ENCODE measurements around the gene EMP2.
"Not testable (repeated sequence)": the region's sequence is repeated elsewhere in the genome, so short reads cannot be mapped to it uniquely, and the experiment has no call there.

EMP2 gene, protein sequence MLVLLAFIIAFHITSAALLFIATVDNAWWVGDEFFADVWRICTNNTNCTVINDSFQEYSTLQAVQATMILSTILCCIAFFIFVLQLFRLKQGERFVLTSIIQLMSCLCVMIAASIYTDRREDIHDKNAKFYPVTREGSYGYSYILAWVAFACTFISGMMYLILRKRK

DNA sequence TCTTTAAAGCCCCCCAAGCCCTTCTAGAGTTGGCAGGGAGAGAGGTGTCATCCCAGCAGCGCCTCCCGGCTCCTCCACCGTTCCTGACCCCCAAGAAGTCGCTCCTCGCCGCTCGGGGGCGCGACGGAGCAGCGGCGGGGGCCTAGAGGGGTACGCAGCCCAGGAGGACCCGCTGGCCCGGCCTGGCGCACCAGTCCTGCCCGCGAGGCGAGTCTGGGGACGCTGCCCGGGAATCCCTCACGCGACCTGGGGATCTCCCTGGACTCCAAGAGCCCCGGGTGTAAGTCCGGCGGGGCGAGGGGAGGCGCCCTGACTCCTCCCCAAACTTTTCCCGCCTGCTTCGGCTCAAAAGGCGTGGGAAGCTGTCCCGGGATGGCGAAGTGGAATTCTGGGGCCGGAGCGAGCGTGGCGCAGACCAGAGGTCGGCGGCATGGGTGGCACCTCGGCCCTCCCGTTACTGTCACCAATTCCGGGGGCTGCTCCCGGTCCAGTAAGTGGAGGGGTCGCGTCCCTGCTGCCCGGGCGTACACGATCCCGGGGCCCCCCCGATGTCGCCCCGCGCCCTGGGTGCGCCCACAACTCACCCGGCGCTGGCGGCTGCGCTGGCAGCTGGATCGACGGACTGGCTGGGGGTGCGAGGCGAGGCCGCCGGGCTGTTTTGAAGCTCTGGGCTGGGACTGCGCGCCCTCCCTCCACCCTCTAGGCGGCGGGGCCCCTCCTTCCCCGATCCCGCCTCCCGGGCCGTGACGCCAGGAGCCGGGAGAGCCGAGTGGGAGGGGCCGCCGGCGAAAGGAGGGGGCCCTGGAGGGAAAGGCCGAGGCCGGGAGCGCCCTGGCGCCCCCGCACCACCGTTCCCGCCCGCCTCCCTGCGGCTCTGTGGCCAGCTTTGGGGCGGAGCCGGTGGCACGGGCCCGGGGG lies at the start of gene EMP2:
Gene EMP2 (minus strand): TSS at position 634 of the 918 bp plus-strand sequence. CDS start 32,981 bp downstream, outside the sequence.
- no peak for DNase-seq

DNA sequence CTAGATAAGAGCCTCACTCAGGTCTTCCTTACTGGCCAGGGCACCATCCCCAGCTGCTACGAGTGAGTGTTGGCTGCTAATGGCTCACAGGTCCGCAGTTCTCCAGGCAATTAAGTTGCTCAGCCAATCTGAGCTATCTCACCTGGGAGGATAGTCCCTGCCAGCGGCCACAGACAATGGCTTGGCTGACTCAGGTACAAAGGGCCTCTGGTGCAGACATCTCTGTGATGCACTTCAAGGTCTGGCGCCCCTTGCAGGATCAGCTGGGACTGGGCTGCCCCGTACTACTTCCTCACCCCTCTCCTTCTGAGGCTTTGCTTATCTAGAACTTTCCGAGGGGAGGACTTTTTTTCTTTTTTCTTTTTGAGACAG lies 49.2 kb upstream of the EMP2 start:
- DNase-seq: no peak

DNA sequence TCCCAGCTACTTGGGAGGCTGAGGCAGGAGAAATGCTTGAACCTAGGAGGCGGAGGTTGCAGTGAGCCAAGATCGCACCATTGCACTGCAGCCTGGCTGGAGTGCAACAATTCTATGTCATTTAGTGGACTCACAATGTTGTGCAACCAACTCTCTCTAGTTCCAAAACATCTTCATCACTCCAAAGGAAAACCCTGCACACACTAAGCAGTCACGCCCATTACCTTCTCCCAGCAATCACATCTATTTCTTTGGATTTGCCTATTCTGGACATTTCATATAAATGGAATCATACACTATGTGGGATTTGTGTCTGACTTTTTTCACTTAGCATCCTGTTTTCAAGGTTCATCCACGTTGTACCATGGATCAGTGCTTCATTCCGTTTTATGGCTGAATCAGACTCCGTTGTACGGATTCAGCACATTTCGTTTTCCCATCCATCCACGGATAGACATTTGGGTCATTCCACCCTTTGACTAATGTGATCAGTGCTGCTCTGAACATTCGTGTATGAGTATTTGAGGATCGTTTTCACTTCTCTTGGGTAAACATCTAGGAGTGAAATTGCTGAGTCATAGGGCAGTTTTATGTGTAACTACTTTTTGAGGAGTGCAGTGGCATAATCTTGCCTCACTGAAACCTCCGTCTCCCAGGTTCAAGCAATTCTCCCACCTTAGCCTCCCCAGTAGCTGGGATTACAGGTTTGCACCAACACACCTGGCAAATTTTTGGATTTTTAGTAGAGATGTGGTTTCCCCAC lies 45.4 kb upstream of the EMP2 start:
- no peak for DNase-seq

DNA sequence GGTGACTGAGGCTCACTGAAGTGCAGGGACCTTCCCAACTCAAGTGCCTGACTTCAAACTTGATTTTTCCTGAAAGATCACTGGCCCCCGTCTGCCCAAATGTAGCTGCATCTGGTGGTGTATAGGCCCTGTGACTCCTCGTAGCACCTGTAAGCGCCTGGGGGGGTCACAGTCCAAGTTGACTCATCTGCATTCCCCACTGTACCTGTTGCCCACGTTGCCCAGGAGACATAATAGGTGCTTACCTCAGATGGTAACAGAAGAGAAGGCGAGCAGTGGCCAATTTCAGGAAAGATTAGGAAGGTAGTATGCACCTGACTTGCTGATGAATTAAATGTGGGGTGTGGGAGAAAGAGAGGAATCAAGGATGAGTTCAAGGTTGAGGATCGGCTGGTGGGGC lies 44.1 kb upstream of the EMP2 start:
- no peak for DNase-seq

DNA sequence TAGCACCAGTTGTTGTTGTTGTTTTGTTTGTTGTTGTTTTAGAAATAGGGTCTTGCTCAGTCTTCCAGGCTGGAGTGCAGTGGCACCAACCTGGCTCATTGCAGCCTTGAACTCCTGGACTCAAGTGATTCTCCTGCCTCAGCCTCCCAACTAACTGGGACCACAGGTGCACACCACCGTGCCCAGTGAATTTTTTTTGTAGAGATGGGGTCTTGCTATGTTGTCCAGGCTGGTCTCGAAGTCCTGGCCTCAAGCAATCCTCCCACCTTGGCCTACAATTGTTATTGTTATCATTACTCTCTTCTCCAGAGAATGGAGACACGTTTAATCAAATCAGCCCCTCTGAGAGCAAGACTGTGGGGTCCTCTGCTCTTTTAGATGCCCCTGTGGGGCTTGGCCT lies 42.7 kb upstream of the EMP2 start:
- DNase-seq: no peak

DNA sequence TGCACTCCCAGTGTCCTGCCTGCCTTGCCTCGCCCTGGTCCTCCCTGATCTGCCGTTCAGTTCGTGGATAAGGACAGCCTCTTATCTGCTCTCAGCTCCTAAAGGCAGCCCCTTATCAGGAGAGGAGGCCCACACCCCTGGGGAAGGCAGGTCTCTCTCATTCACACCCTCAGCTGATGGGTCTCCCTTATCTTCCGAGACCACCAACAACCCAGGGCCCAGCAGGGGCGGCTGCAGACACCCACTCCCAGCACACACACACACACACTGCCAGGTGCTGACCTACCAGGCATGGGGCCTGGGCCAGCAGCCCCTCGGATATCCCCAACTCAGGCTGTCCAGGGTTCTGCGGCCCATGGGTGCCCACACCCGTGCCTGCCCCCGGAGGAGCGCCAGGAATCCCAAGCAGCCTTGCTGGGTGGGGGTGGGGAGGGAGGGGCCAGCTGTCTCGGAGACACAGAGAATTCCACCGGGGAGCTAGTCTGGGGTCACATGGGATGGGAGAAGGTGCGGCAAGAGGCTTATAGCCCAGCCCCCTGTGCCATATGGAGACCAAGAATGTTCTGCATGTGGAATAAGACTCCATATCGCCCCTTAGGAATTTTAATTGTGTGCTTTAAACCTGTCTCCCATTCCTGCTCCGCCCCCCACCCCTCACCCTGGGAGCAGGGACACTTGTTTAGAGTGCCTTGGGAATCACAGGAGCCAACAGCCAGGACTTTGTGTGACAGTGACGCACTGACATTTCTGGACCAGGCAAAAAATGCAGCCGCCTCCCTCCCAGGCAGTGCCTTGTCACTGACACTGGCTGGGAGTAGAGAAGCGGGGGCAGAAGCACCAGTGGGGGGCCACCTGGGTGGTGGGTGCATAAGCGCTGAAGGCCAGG lies 41.9 kb upstream of the EMP2 start:
- no peak for DNase-seq

DNA sequence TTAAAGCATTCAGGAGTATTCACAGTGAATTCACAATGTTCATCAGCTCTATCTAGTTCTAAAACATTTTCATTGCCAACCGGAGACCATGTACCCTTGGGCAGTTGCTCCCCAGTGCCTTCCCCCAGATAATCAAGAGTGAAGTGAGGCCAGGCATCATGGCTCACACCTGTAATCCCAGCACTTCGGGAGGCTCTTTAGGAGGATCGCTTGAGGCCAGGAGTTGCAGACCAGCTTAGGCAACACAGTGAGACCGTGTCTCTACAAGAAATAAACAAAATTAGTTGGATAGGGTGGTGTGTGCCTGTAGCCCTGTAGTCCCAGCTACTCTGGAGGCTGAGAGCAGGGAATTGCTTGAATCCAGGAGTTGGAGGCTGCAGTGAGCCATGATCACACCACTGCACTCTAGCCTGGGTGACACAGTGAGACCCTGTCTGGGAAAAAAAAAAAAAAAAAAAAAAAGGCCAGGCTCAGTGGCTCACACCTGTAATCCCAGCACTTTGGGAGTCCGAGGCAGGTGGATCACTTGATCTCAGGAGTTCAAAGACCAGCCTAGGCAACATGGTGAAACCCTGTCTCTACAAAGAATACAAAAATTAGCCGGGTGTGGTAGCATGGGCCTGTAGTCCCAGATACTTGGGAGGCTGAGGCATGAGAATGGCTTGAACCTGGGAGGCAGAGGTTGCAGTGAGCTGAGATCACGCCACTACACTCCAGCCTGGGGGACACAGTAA lies 41.0 kb upstream of the EMP2 start:
- DNase-seq: not testable (repeated sequence)

DNA sequence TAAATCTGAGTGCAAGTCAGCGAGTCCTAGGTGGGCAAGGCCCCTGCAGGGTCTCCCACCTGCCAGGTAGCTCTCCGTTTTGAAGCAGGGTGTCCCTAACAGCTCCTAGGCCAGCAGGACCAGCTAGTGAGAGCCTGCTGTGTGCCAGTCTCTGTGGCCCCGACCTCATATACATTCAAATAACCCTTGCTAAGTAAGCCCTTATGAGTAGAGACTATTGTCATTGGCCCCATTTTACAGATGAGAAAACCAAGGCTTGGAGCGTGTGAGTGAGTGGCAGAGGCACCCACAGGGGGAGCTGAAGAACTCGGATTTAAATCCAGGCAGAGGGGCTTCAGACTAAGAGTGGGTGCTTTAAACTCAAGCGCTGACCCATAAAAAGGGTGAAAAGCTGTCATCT lies 39.7 kb upstream of the EMP2 start:
- DNase-seq: no peak

DNA sequence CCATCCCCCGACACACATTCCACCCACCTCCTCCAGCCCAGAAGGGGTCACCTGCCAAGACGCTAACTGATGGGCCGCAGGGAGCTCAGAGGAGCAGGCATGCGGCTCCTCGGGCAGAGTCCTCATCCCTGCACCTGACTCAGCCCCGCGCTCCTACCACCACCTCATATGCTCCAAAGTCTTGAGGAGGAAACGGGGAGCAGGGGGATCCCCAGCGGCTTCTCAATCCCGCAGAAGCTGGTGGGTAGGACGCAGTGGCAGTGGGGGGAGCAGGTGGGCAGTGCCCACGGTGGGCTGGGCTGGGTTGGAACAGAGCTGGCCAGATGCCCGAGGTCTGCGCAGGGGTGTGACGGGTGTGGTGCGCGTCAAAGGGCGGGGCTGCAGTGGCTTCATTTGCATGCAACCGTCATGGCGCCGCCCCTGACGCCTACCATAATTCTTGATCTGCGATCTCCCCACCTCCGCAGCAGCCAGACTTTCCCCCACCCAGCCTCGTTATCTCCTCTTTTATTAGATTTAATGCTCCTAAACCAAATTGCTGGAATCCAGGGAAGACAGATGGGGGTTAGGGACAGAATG lies 39.0 kb upstream of the EMP2 start:
- no peak for DNase-seq

DNA sequence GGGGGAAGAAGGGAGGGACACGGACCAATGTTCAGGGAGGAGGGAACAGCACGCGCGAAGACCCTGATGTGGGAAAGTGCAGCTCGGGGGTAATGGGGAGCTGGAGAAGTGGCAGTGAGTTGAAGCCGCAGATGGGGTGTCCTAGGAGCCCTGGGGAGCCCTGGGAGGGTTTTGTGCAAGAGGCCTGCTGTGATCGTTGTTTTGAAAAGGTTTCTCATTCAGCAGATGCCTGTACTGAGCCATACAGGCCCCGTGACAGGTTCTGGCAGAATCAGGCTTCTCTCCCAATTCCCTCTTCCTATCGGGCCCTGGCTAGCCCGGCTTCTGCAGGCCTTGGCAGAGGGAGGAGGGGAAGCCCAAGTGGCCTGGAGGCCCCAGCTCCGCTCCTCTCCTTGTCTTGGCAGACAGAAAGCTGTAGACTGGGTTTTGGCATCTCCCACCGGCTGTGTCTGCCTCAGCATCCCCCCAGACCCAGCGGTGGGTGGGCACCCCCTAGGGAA lies 38.4 kb upstream of the EMP2 start:
- DNase-seq: no peak

DNA sequence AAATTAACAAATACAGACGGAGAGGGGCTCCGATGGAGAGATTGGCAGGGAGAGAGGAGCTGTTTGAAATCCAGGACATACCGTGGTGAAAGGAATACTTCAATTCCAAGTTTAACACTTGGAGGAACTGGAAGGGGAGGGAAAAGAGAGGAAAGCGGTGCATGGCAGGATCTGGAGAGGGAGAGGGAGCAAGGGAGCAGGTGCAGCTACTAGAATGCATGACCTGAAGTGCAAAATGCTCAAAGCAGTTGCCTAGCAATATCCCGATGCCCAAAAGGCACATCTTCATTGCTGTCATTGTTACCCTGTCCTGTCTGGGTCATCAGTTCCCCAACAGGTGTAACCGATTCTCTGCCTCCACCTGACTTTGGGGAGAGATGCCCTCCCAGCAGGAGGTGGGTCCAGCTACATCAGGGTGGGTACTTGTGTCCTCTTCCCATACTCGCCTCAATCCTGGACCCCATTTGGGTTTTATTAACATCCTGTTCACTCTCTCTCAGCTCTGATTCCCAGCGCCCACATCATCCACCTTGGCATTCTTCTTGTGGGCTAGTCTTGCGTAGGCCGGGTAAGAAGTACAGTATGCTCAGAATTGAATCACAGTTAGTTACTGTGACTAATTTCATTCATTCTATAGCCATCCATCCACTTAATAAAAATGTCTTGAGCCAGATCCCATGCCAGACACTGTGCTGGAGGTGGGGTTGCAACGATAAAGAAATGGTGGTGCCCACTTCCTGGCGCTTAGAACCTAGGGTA lies 37.4 kb upstream of the EMP2 start:
- no peak for DNase-seq

DNA sequence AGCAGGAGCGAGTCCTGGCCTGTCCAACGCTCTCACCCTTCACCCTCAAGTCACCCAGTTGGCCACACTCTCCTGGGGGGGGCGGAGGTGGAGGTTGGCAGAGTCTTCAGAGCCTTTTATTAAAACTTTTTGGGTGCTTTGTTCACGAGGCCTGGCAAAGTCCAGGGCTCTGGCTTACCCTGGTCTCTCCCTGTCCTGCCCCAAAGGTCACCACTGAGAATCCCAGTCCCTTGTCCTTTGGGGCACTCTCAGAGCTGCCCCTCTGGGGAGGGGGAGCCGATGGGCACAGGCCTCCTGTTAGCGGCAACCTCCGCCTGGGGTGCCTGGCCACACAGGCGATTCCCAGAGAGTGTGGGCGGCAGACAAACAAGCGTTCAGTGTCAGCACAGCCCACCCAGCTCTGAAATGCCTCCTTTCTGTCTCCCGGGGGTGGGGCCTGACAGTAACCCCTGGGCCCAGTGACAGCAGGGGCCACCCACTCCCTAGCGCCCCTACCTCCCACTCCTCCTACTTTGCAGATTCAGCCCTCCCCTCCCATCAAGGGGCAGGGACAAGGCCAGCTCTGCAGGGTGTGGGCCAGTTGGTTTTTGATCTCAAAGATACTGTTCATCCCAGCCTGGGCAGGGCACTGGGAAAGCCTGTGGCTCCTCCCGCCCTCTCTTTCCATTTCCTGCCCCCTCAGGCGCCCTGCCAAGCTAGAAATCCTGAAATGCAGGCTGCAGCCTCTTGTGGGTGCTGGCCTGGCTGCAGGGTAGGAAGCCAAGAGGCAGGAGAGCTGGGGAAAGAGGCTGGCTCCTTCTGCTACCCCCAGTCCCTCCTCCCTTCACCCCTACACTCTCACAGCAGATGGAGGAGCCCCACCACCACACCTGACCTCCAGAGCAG lies 36.6 kb upstream of the EMP2 start:
- no peak for DNase-seq

DNA sequence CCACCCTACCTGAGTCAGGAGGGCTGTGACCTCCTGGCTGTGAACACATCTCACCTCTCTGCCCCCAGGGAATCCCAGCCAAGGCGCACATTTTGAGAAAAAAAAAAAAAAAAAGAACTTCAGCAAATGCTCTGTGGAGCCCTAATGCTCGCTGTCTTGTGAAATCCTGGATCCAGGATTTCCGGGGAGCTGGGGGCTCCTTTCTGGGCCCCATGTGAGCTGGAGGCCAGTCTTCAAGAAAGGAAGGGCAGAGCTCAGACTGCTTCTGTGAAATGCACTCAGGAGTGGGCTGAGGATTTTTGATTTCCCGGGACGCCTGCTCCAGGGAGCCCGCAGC lies 36.0 kb upstream of the EMP2 start:
- no peak for DNase-seq

DNA sequence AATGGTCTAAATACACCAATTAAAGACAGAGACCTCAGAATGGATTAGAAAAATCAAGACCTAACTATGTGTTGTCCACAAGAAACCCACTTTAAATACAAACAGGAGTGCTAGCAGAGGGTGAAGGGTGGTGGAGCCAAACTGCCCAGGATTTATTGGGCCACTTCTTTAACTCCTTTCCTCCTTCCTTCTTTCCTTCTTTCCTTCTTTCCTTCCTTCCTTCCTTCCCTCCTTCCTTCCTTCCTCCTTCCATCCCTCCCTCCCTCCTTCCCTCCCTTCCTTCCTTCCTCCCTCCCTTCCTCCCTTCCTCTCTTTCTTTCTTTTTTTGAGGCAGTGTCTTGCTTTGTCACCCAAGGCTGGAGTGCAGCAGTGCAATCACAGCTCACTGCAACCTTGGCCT lies 34.3 kb upstream of the EMP2 start:
- DNase-seq: no peak

DNA sequence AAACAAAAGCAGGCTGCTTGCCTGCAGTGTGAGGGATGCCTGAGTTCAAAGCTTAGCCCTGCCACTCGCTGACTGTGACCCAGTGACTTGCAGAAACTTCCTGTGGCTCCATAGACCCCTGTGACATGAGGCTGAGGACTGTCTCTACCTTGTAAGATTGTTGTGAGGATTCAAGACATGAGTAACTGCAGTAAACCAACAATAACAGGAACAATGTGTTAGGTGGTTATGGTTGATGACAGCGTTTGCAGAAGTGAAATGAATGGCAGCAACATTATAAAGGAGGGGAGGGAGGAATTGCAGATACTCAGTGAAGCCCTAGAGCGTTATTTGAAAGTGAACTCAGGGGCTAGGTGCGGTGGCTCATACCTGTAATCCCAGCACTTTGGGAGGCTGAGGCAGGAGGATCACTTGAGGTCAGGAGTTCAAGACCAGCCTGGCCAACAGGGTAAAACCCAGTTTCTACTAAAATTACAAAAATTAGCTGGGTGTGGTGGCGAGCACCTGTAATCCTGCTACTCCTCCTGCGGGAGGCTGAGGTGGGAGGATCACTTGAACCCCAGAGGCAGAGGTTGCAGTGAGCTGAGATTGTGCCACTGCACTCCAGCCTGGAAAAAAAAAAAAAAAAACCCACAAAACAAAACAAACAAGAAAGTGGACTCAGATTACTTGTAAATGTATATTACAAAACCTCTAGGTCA lies 33.5 kb upstream of the EMP2 start:
- DNase-seq: no peak

DNA sequence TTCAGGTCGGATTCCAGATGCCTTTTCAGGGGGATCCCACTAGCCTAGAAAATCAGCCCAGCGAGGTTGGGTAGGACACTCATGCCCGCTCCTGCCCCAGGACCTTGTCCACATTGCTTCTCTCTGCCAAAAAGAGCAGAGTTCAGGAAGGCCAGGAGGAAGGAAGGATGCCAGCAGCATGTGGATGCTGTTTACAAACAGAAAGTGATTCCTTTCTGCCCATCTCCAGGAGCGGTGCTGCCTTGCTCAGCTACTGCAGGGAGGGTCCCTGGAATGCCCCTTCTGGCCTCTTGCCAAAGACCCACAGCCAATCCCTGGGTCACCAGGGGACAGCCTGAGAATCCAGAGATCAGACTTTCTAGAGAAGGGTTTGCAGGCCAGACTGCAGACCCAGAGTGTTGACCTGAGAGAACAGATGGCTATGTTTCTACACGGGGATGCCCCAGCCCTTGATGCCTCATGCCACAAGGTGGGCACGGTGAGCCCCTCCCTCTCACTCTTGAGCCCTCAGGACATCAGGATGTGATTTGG lies 32.3 kb upstream of the EMP2 start:
- no peak for DNase-seq

DNA sequence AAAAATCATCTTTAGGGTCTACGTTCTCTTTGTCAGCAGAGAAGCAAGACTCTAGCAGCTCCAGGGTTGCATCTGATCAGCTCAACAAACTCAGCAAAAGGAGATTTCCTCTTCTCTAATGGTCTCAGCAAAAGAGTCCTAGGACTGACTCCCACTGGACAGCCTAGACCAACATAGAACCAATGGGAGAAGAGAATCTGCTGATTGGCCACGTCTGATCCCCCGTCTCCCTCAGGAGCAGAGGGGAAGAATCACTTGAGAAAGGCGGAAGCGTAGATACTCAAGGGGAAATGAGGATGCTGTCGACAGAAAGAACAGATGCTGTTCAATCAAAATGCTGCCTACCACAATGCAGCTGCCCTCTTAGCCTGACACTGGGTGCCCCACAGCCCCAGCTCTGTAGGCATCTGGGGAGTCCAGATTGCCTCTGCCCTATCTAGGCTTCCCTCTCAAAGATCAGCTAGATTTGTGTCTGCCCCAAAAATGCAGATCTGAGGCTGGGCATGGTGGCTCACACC lies 31.5 kb upstream of the EMP2 start:
- no peak for DNase-seq

DNA sequence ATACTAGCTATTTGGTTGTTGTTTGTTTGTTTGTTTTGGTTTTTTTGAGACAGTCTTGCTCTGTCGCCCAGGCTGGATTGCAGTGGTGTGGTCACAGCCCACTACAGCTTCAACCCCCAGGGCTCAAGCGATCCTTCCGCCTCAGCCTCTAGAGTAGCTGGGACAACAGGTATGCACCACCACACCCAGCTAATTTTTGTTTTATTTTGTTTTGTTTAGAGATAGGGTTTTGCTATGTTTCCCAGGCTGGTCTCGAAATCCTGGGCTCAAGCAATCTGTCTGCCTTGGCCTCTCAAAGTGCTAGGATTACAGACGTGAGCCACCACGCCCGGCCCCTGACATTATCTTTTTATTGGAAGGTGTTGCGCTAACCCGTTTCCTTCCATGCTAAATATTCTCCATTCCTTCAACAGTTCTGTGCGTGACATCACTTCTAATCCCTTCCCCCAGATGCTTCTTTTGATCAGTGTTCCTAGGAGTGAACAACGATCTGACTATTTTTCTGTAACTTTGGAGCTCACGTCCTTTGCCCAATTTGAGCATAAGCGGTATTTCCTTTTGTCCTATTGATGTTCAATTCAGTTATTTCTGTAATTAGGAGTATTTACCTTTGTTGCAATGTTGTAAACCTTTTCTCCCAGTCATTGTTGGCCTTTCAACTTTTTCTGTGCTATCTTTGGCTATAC lies 30.2 kb upstream of the EMP2 start:
- DNase-seq: no peak

Data from CD4-positive, alpha-beta T cell treated with Interleukin-21 for 1 hour (primary cell).